ENCODE measurements around the gene RAPGEF5.

Gene RAPGEF5

GRCh38 chr7:22220941-22221340, 136.0 kb downstream of the RAPGEF5 start:
- no peak for ATAC-seq
- Mint-ChIP-seq H3K36me3 (peaks cover 4% of the 10 kb centered on the region), H3K4me3 (no peak overlapping the region), H3K27ac (no peak overlapping the region), H3K4me1 (no peaks in the 10 kb centered on the region), H3K9me3 (peaks cover 3% of the 10 kb centered on the region), H3K27me3 (peaks cover 8% of the 10 kb centered on the region)

- H3K9me3 Mint-ChIP-seq = peaks cover 3% of the 10 kb centered on the region
- no peak for ATAC-seq
- no peak overlapping the region for H3K4me3 Mint-ChIP-seq
- H3K27ac Mint-ChIP-seq = no peak overlapping the region
- H3K4me1 Mint-ChIP-seq = no peaks in the 10 kb centered on the region
- H3K36me3 Mint-ChIP-seq = peaks cover 4% of the 10 kb centered on the region
- peaks cover 8% of the 10 kb centered on the region for H3K27me3 Mint-ChIP-seq
These were observed 137.0 kb downstream of the RAPGEF5 start for GRCh38 chr7:22219739-22220493.

- peaks cover 4% of the 10 kb centered on the region for H3K36me3 Mint-ChIP-seq
- no peak overlapping the region for H3K4me3 Mint-ChIP-seq
- no peak for ATAC-seq
- no peak overlapping the region for H3K27ac Mint-ChIP-seq
- H3K9me3 Mint-ChIP-seq = peaks cover 3% of the 10 kb centered on the region
- H3K27me3 Mint-ChIP-seq = peaks cover 8% of the 10 kb centered on the region
- H3K4me1 Mint-ChIP-seq = no peaks in the 10 kb centered on the region
These were observed 137.9 kb downstream of the RAPGEF5 start for GRCh38 chr7:22219036-22219435.

GRCh38 chr7:22216832-22217475, 140.0 kb downstream of the RAPGEF5 start:
- Mint-ChIP-seq H3K27ac (no peak overlapping the region), H3K4me1 (no peaks in the 10 kb centered on the region), H3K27me3 (peaks cover 8% of the 10 kb centered on the region), H3K9me3 (peaks cover 3% of the 10 kb centered on the region), H3K4me3 (no peak overlapping the region), H3K36me3 (peaks cover 4% of the 10 kb centered on the region)
- no peak for ATAC-seq

- Mint-ChIP-seq H3K4me3 (no peak overlapping the region), H3K36me3 (no peaks in the 10 kb centered on the region), H3K4me1 (no peaks in the 10 kb centered on the region), H3K9me3 (no peaks in the 10 kb centered on the region), H3K27me3 (peaks cover 8% of the 10 kb centered on the region), H3K27ac (no peak overlapping the region)
- no peak for ATAC-seq
These were observed 140.6 kb downstream of the RAPGEF5 start for GRCh38 chr7:22216309-22216708.

GRCh38 chr7:22214000-22214399, 143.0 kb downstream of the RAPGEF5 start:
- Mint-ChIP-seq H3K36me3 (no peaks in the 10 kb centered on the region), H3K4me3 (no peak overlapping the region), H3K4me1 (peaks cover 6% of the 10 kb centered on the region), H3K9me3 (no peaks in the 10 kb centered on the region), H3K27ac (no peak overlapping the region), H3K27me3 (peaks cover 8% of the 10 kb centered on the region)
- ATAC-seq = no peak

GRCh38 chr7:22213081-22213480, 143.9 kb downstream of the RAPGEF5 start:
- ATAC-seq = no peak
- Mint-ChIP-seq H3K27ac (no peak overlapping the region), H3K4me1 (peaks cover 8% of the 10 kb centered on the region), H3K9me3 (no peaks in the 10 kb centered on the region), H3K27me3 (peaks cover 8% of the 10 kb centered on the region), H3K4me3 (no peak overlapping the region), H3K36me3 (no peaks in the 10 kb centered on the region)

- no peaks in the 10 kb centered on the region for H3K27me3 Mint-ChIP-seq
These were observed 146.0 kb downstream of the RAPGEF5 start for GRCh38 chr7:22210967-22211366.

GRCh38 chr7:22210355-22210754, 146.6 kb downstream of the RAPGEF5 start:
- no peaks in the 10 kb centered on the region for H3K27me3 Mint-ChIP-seq
- ATAC-seq = no peak
- peaks cover 8% of the 10 kb centered on the region for H3K4me1 Mint-ChIP-seq
- no peak overlapping the region for H3K27ac Mint-ChIP-seq
- no peaks in the 10 kb centered on the region for H3K9me3 Mint-ChIP-seq
- H3K36me3 Mint-ChIP-seq = no peaks in the 10 kb centered on the region
- no peak overlapping the region for H3K4me3 Mint-ChIP-seq

More at GRCh38 chr7:22210967-22211366, 146.0 kb downstream of the RAPGEF5 start:
- no peak overlapping the region for H3K27ac Mint-ChIP-seq
- H3K4me1 Mint-ChIP-seq = peaks cover 8% of the 10 kb centered on the region
- H3K4me3 Mint-ChIP-seq = no peak overlapping the region
- H3K36me3 Mint-ChIP-seq = no peaks in the 10 kb centered on the region
- H3K9me3 Mint-ChIP-seq = no peaks in the 10 kb centered on the region
- ATAC-seq = no peak

GRCh38 chr7:22208799-22209198, 148.2 kb downstream of the RAPGEF5 start:
- Mint-ChIP-seq H3K4me3 (no peak overlapping the region), H3K4me1 (peaks cover 8% of the 10 kb centered on the region), H3K27me3 (no peaks in the 10 kb centered on the region), H3K9me3 (no peaks in the 10 kb centered on the region), H3K27ac (no peak overlapping the region), H3K36me3 (no peaks in the 10 kb centered on the region)
- peak; percentile 39 for ATAC-seq

GRCh38 chr7:22207724-22208225, 149.2 kb downstream of the RAPGEF5 start:
- no peak overlapping the region for H3K4me3 Mint-ChIP-seq
- no peaks in the 10 kb centered on the region for H3K36me3 Mint-ChIP-seq
- no peak for ATAC-seq
- peaks cover 8% of the 10 kb centered on the region for H3K4me1 Mint-ChIP-seq
- H3K27me3 Mint-ChIP-seq = no peaks in the 10 kb centered on the region
- H3K9me3 Mint-ChIP-seq = no peaks in the 10 kb centered on the region
- no peak overlapping the region for H3K27ac Mint-ChIP-seq

GRCh38 chr7:22205631-22206030, 151.3 kb downstream of the RAPGEF5 start:
- peaks cover 8% of the 10 kb centered on the region for H3K4me1 Mint-ChIP-seq
- H3K27me3 Mint-ChIP-seq = no peaks in the 10 kb centered on the region
- H3K9me3 Mint-ChIP-seq = no peaks in the 10 kb centered on the region
- ATAC-seq = no peak
- no peak overlapping the region for H3K27ac Mint-ChIP-seq
- H3K36me3 Mint-ChIP-seq = no peaks in the 10 kb centered on the region
- H3K4me3 Mint-ChIP-seq = no peak overlapping the region

GRCh38 chr7:22204312-22204711, 152.6 kb downstream of the RAPGEF5 start:
- H3K27ac Mint-ChIP-seq = no peak overlapping the region
- H3K4me1 Mint-ChIP-seq = peaks cover 5% of the 10 kb centered on the region
- no peaks in the 10 kb centered on the region for H3K36me3 Mint-ChIP-seq
- no peak for ATAC-seq
- no peaks in the 10 kb centered on the region for H3K9me3 Mint-ChIP-seq
- no peaks in the 10 kb centered on the region for H3K27me3 Mint-ChIP-seq
- no peak overlapping the region for H3K4me3 Mint-ChIP-seq

GRCh38 chr7:22202141-22202540, 154.8 kb downstream of the RAPGEF5 start:
- Mint-ChIP-seq H3K9me3 (no peaks in the 10 kb centered on the region), H3K4me3 (no peak overlapping the region), H3K27ac (no peak overlapping the region), H3K36me3 (no peaks in the 10 kb centered on the region), H3K27me3 (peaks cover 6% of the 10 kb centered on the region), H3K4me1 (no peaks in the 10 kb centered on the region)
- no peak for ATAC-seq

- H3K27me3 Mint-ChIP-seq = peaks cover 6% of the 10 kb centered on the region
- no peaks in the 10 kb centered on the region for H3K4me1 Mint-ChIP-seq
- no peak overlapping the region for H3K27ac Mint-ChIP-seq
- no peaks in the 10 kb centered on the region for H3K9me3 Mint-ChIP-seq
- no peak overlapping the region for H3K4me3 Mint-ChIP-seq
- no peak for ATAC-seq
- no peaks in the 10 kb centered on the region for H3K36me3 Mint-ChIP-seq
These were observed 155.6 kb downstream of the RAPGEF5 start for GRCh38 chr7:22201186-22201880.
